Mesodermal cell (in vitro differentiated cells): ENCODE measurements around the gene CCS.
"Not testable (repeated sequence)": the region's sequence is repeated elsewhere in the genome, so short reads cannot be mapped to it uniquely, and the experiment has no call there.

Experiments
- H3K27ac ChIP-seq: 2 replicates; pipeline ENCODE4 v1.7.0; 2013; ENCODE audit warnings: mild to moderate bottlenecking, low read depth, low read length, moderate library complexity; ENCODE audit not compliant: severe bottlenecking
- H3K36me3 ChIP-seq: 2 replicates; pipeline ENCODE4 v1.7.1; 2013; ENCODE audit warnings: mild to moderate bottlenecking, low read length, moderate library complexity; ENCODE audit not compliant: control insufficient read depth, insufficient read depth
- H3K4me1 ChIP-seq: one replicate; pipeline ENCODE4 v1.7.1; 2013; ENCODE audit warnings: mild to moderate bottlenecking, low read length; ENCODE audit not compliant: insufficient read depth, control insufficient read depth, poor library complexity, severe bottlenecking
- H3K4me3 ChIP-seq: 2 replicates; pipeline ENCODE4 v1.7.0; 2013; ENCODE audit warnings: low read length, control low read depth, mild to moderate bottlenecking; ENCODE audit not compliant: insufficient read depth, poor library complexity, severe bottlenecking; ENCODE audit errors: extremely low read depth
- H3K9me3 ChIP-seq: 2 replicates; pipeline ENCODE4 v1.7.1; 2013; ENCODE audit warnings: mild to moderate bottlenecking, low read length, moderate library complexity; ENCODE audit not compliant: control insufficient read depth
- WGBS, 2 experiments: methylation state at CpG; one replicate each; pipeline ENCODE4 v1.1.5; 2013; ENCODE audit warnings: missing lambda C conversion rate in 2 of 2; ENCODE audit not compliant: insufficient coverage in 2 of 2; 5-methylcytosine and 5-hydroxymethylcytosine counted together

The CCS gene

DNA sequence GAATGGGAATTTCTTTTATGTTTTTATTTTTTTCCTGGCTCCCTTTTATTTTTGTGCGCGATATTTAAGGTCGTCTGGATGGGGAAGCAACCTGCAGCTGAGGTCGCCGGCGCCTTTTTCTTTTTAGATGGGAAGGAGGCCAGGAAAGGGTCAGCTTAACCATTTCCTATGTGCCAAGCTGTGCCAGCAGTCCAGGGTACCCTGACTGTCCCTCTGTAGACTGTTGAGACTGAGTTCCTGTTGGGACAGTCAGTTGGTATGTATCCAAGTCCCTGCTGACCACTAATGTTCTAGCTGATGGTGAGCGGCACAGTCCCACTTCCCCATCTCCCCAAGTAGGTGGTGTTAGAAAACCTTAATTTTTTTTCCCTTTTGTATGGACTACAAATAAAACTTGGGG, 33.9 kb downstream of the CCS start:
- WGBS, 2 experiments: 95 to 100% methylated on average over 4 of the region's 7 CpGs
- H3K4me1 ChIP-seq: peaks cover 6% of the 10 kb centered on the region
- H3K4me3 ChIP-seq: no peak overlapping the region
- H3K36me3 ChIP-seq: peaks cover 98% of the 10 kb centered on the region
- H3K9me3 ChIP-seq: no peaks in the 10 kb centered on the region
- no peak overlapping the region for H3K27ac ChIP-seq

DNA sequence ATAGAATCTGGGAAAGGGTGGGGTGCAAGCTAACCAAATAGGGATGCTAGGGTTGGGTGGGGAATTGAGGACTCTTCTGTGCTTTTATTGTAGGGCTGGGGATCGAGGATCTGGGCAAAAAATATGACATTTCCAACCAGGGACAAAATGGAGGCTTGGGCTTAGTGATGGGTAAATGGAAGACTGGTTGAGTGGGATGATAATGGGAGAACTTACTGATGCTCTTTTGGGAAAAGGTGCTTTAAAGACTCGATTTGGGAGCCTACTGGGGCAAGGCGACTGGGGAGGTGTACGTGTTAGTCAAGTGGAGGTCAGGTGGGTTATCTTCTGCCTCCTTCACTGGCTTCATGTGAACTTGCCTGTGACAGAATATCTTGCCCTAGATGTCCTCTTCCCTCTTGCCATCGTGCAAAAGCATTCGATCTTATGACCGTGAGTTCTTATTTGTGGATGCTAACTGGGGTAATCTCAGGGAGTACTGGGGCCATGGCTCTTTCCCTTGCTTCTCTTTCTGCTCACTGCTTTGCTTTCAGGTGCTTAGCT, 35.1 kb downstream of the CCS start:
- H3K4me1 ChIP-seq: peaks cover 4% of the 10 kb centered on the region
- H3K36me3 ChIP-seq: peaks cover 99% of the 10 kb centered on the region
- no peak overlapping the region for H3K4me3 ChIP-seq
- no peak overlapping the region for H3K27ac ChIP-seq
- 92 to 98% methylated on average over 4 to 6 of the region's 7 CpGs for WGBS, 2 experiments
- H3K9me3 ChIP-seq: no peaks in the 10 kb centered on the region

DNA sequence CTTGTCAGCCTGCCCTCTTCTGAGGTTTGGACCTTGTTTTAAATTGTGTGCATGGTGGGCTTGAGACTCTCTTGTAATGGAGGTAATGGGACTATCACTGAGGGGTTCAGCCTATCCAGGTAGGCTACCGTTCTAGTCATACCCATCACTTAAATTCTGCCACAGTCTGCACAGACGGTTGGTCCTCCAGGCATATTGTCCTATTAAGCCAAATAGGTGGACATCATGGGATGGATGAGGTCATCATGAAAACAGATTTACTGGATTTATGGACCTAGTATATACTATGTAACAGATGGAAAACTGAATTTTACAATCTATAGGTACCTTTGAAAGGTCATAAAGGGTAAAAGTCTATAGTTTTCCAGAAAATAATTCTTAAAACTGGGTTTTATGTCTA, 36.4 kb downstream of the CCS start:
- H3K4me1 ChIP-seq: no peaks in the 10 kb centered on the region
- peaks cover 99% of the 10 kb centered on the region for H3K36me3 ChIP-seq
- H3K27ac ChIP-seq: no peak overlapping the region
- no peaks in the 10 kb centered on the region for H3K9me3 ChIP-seq
- no CpG with 5 or more reads among the region's 2 CpGs for whole genome bisulfite sequencing, 2 experiments
- no peak overlapping the region for H3K4me3 ChIP-seq

DNA sequence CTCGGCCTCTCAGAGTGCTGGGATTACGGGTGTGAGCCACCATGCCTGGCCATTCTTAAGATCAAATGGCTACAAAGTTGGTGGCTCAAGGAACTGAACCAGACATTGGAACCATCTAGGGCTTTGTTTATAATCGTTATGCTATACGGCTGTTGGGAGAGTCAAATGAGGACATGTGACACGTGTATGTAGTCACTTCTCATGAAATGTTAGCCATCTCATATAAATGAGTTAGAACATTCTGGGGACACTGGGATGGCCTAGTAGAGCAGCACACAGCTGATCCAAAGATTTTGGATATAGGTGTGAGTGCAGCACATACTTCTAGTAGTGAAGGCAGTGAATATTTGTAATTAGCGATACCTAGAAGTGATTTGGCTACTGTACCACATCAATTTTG, 38.9 kb downstream of the CCS start:
- Histone ChIP-seq H3K27ac (no peak overlapping the region), H3K36me3 (peaks cover 92% of the 10 kb centered on the region)
- 92 to 93% methylated on average over 3 to 6 of the region's 6 CpGs for WGBS, 2 experiments

DNA sequence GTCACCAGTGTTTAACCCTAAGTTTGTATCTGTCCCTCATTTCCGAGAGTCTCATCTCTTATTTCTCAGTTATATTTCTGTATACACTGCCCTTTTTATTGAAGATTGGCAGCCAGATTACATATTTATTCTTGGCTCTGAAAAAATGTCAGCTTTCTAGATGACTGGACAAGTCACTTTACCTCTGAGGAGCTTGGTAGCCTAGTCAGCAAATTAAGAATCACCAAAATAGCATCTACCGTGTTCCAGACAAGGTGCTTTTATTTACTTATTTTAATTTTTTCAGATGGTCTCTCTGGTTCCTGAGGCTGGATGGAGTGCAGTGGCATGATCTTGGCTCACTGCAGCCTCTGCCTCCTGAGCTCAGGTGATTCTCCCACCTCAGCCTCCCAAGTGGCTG, 40.0 kb downstream of the CCS start:
- H3K27ac ChIP-seq: no peak overlapping the region
- 89% methylated on average over 1 of the region's 2 CpGs; no CpG with 5 or more reads in 1 of the 2 experiments for WGBS, 2 experiments
- H3K4me1 ChIP-seq: peaks cover 9% of the 10 kb centered on the region
- no peaks in the 10 kb centered on the region for H3K9me3 ChIP-seq
- H3K4me3 ChIP-seq: no peak overlapping the region
- H3K36me3 ChIP-seq: peaks cover 85% of the 10 kb centered on the region

More for the DNA sequence above, 38.9 kb downstream of the CCS start:
- Histone ChIP-seq H3K9me3 (no peaks in the 10 kb centered on the region), H3K4me1 (no peaks in the 10 kb centered on the region), H3K4me3 (no peak overlapping the region)

DNA sequence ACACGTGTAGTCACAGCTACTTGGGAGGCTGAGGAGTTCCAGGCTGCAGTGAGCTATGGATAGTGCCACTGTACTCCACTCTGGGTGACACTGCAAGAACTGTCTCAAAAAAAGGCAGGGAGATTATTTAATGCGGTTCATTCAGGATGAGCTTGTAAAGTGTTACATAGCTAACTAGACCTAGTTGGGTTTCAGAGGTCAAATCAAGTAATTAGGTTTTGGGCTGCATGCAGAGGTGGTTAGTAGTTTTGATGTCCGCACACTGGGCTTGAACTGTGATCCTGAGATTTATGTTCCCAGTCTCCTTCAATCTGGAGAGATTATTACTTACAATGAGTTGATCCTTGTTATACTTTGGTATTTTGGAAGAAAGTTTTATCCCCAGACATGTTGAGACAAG, 43.4 kb downstream of the CCS start:
- Histone ChIP-seq H3K9me3 (no peaks in the 10 kb centered on the region), H3K27ac (peak overlapping the region; percentile 0), H3K4me3 (no peak overlapping the region), H3K4me1 (peaks cover 25% of the 10 kb centered on the region), H3K36me3 (peaks cover 68% of the 10 kb centered on the region)
- WGBS, 2 experiments: 100% methylated on average over 3 of the region's 3 CpGs

DNA sequence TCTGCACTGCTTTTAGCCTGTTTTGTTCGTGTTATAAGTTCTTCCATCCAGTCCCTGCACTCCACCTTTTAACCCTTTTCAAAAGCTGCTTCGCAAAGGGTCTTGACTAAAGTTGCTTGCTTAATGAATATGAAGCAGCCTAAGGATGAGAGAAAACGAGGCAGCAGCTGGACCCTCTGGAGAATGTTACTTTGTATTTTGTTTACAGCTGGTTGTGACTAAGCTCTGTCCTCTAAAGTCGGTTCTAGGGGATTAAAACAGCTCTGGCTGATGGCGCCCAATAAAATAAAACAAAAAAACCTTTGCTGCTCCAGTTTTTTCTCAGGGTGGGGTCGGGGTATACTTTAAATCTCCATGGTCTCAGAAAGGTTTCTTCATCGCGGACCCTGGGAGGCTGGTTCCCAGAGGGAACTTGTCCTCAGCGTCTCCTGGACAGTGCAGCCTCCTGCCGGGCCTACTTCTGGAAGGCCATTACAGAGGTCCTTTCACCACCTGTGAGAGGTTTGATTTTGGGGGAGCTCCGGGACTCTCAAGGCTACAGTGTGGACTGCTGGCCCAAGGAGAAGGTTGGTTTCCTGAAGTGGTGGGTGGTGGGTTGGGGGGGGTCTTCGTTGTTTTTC, 44.7 kb downstream of the CCS start:
- peaks cover 67% of the 10 kb centered on the region for H3K36me3 ChIP-seq
- 52 to 61% methylated on average over 7 to 8 of the region's 12 CpGs for WGBS, 2 experiments
- H3K4me3 ChIP-seq: peak overlapping the region; percentile 96
- peak overlapping the region; percentile 85 for H3K27ac ChIP-seq
- no peaks in the 10 kb centered on the region for H3K9me3 ChIP-seq
- H3K4me1 ChIP-seq: peaks cover 28% of the 10 kb centered on the region

DNA sequence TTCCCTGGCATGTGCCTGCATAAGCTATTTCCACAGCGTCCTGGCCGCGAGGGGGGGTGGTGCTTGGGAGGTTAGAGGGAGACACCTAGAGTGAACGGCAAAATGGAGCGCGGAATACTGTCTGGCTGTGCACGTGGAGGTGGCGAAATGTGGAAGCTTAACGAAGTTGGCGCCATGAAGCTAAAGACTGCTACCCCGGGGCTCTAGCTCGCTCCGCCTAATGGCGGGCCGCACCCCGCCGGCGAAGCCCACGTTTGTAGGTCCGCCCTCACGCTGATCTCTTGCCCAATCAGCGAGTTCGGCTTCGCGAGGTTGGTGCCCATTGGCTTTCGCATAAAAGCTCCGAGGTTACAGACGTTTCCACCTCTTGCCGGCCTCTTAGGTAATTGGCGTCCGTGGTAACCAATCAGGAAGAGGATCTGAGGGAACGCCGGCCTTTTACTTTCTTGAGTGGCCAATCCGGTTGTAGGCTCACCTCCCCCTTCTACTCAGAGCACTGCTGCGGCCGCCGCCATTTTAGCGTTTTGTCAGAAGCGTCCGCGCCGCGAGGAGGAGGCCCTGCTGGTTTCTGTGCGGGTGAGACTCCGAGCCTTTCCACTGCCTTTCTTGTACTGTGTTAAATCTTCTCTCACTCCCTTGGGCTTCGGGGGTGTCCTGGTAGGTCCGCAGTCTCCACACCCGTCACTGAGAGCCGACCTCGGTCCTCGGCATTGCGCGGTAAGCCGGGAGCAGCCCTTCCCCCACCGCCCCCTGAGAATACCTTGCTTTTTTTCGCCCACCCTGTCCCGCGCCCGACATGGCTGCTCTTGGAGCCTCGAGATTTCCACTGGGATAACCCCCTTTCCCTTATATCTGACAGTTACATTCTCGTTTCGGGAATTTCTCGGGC, 45.4 kb downstream of the CCS start, which contains the start of gene RBM4:
RBM4 (plus strand) TSS at position 527 of the 889 bp plus-strand sequence. CDS start 1,009 bp downstream, outside the sequence.
- H3K4me3 ChIP-seq: peak within 1 kb of the TSS; percentile 96
- H3K36me3 ChIP-seq: peaks cover 67% of the 10 kb centered on the region
- WGBS, 2 experiments: 0% methylated on average over 50 to 62 of the region's 63 CpGs

DNA sequence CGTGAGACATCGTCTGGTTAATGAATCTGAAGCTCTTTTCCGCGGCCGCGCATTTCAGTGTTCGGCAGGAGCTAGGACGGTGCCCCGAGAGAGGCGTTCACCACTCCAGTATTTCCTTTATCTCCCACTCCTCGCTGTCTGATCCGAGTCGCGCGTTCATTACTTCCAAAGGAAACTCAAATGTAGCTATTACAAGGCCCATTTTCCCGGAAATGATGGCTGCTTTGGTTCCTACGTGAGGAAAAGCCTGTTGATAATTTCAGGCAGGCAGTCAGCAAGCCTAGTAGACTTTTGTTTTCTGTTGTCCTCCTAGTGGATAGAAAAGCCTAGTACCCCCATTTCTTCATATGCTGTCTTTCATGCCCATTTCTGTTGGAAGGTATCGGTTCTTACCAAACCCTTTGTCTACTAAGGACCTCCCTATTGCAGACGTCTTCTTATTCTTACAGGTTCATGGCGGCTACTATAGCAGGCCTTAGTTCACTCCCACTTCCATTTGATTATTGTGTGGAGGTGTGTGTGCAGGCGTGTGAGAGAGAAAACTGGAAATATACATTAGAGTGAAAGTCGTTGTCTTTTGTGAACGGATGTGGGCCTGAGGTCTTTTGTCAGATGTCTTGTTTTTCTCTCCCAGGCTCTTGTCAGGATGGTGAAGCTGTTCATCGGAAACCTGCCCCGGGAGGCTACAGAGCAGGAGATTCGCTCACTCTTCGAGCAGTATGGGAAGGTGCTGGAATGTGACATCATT, 46.3 kb downstream of the CCS start:
- 0 to 1% methylated on average over 19 to 20 of the region's 27 CpGs for WGBS, 2 experiments
- peaks cover 28% of the 10 kb centered on the region for H3K4me1 ChIP-seq
- H3K9me3 ChIP-seq: no peaks in the 10 kb centered on the region
- peak overlapping the region; percentile 96 for H3K27ac ChIP-seq
- H3K36me3 ChIP-seq: peaks cover 67% of the 10 kb centered on the region
- H3K4me3 ChIP-seq: peak overlapping the region; percentile 96

More for the DNA sequence above, 45.4 kb downstream of the CCS start, which contains the start of gene RBM4:
- peaks cover 28% of the 10 kb centered on the region for H3K4me1 ChIP-seq
- H3K9me3 ChIP-seq: no peaks in the 10 kb centered on the region
- H3K27ac ChIP-seq: peak within 1 kb of the TSS; percentile 96

DNA sequence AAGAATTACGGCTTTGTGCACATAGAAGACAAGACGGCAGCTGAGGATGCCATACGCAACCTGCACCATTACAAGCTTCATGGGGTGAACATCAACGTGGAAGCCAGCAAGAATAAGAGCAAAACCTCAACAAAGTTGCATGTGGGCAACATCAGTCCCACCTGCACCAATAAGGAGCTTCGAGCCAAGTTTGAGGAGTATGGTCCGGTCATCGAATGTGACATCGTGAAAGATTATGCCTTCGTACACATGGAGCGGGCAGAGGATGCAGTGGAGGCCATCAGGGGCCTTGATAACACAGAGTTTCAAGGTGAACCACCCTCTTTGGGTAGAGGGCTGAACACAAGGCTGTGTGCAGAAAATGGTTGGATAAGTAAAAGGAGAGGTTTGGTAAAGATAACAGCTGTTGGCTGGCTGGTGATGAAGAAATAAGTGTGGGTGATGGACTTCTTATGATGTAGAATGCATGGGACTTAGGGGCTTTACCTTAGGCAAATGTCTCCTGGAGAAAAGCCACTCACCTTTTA, 46.9 kb downstream of the CCS start:
- WGBS, 2 experiments: 85 to 88% methylated on average over 7 of the region's 10 CpGs
- peaks cover 68% of the 10 kb centered on the region for H3K36me3 ChIP-seq
- H3K9me3 ChIP-seq, H3K27ac ChIP-seq: not testable (repeated sequence)
- H3K4me1 ChIP-seq: peaks cover 28% of the 10 kb centered on the region
- H3K4me3 ChIP-seq: peak overlapping the region; percentile 96
